HG02884 (cell line): ENCODE measurements around the gene GNG7.
"Not testable (repeated sequence)": the region's sequence is repeated elsewhere in the genome, so short reads cannot be mapped to it uniquely, and the experiment has no call there.

Experiments used
- ATAC-seq: cut with Tn5 transposase; IDR thresholded peaks from one replicate; pipeline ENCODE4 v1.9.1; 2021; ENCODE audit warnings: mild to moderate bottlenecking, moderate library complexity; ENCODE audit not compliant: unreplicated experiment

Gene GNG7

GRCh38 chr19:2476451-2477140 lies 225.9 kb downstream of the GNG7 start:
- ATAC-seq = peak; percentile 8

GRCh38 chr19:2475702-2476450 lies 226.6 kb downstream of the GNG7 start, which contains the start of gene GADD45B:
Gene GADD45B (plus strand): TSS chr19:2476127. CDS start chr19:2476359, 232 bp downstream.
- peak; percentile 46 for ATAC-seq

GRCh38 chr19:2475018-2475701 lies 227.3 kb downstream of the GNG7 start:
- no peak for ATAC-seq

GRCh38 chr19:2474232-2475017 lies 228.1 kb downstream of the GNG7 start:
- no peak for ATAC-seq

GRCh38 chr19:2469915-2470200 lies 232.6 kb downstream of the GNG7 start:
- not testable (repeated sequence) for ATAC-seq

- no peak for ATAC-seq
Observed at GRCh38 chr19:2469102-2469914, 233.2 kb downstream of the GNG7 start.

GRCh38 chr19:2468596-2468995 lies 233.9 kb downstream of the GNG7 start:
- no peak for ATAC-seq

- no peak for ATAC-seq
Observed at GRCh38 chr19:2464389-2464788, 238.1 kb downstream of the GNG7 start.

- ATAC-seq = not testable (repeated sequence)
Observed at GRCh38 chr19:2463694-2464093, 238.8 kb downstream of the GNG7 start.

GRCh38 chr19:2462635-2463421 lies 239.7 kb downstream of the GNG7 start:
- no peak for ATAC-seq

GRCh38 chr19:2461751-2462634 lies 240.5 kb downstream of the GNG7 start:
- no peak for ATAC-seq
